Smooth muscle cell (in vitro differentiated cells): ENCODE results near the gene EVI5. TPM values are rescaled to one million over a fixed set of nuclear protein-coding genes. Genes with fewer than 3 reads are reported as not detected.
"Not testable (repeated sequence)": the region's sequence is repeated elsewhere in the genome, so short reads cannot be mapped to it uniquely, and the experiment has no call there.

Experiments used
- DNase-seq: peaks from one replicate; lab custom pipeline; 2025; ENCODE audit not compliant: unreplicated experiment; lab: John Stamatoyannopoulos, UW
- H2AFZ ChIP-seq: fragments of 200-600 bp; sonication (generic); 2 replicates; pipeline ENCODE4 v1.6.0; 2016; ENCODE audit warnings: antibody characterized with exemption, low read depth, mild to moderate bottlenecking
- H3F3A ChIP-seq: fragments of 200-600 bp; sonication (generic); 2 replicates; pipeline ENCODE4 v1.6.0; 2017; ENCODE audit warnings: antibody characterized with exemption, low read depth
- H3K27ac ChIP-seq: fragments of 200-600 bp; sonication (generic); 2 replicates; pipeline ENCODE4 v1.5.1; 2016; ENCODE audit warnings: low read depth, mild to moderate bottlenecking
- H3K27me3 ChIP-seq: fragments of 200-600 bp; sonication (generic); 2 replicates; pipeline ENCODE4 v1.6.1; 2016; ENCODE audit warnings: low read depth, mild to moderate bottlenecking
- H3K36me3 ChIP-seq: fragments of 200-600 bp; sonication (generic); 2 replicates; pipeline ENCODE4 v1.5.1; 2016; ENCODE audit warnings: low read depth
- H3K4me1 ChIP-seq: fragments of 200-600 bp; sonication (generic); 2 replicates; pipeline ENCODE4 v1.5.1; 2016; ENCODE audit warnings: low read depth
- H3K4me2 ChIP-seq: fragments of 200-600 bp; sonication (generic); 2 replicates; pipeline ENCODE4 v1.6.0; 2016; ENCODE audit warnings: mild to moderate bottlenecking
- H3K4me3 ChIP-seq: fragments of 200-600 bp; sonication (generic); 2 replicates; pipeline ENCODE4 v1.5.1; 2016; ENCODE audit warnings: mild to moderate bottlenecking
- H3K79me2 ChIP-seq: fragments of 200-600 bp; sonication (generic); 2 replicates; pipeline ENCODE4 v1.6.0; 2016; ENCODE audit warnings: low read depth, mild to moderate bottlenecking
- H3K9ac ChIP-seq: fragments of 200-600 bp; sonication (generic); 2 replicates; pipeline ENCODE4 v1.6.0; 2016; ENCODE audit warnings: low read depth
- H3K9me3 ChIP-seq: fragments of 200-600 bp; sonication (generic); replicated peaks from 2 replicates; pipeline ENCODE4 v1.5.1; 2016; ENCODE audit warnings: low read depth
- H4K20me1 ChIP-seq: fragments of 200-600 bp; sonication (generic); 2 replicates; pipeline ENCODE4 v1.6.0; 2016; ENCODE audit warnings: low read depth
- CTCF ChIP-seq: fragments of 200-600 bp; sonication (generic); IDR thresholded peaks from 2 replicates; pipeline ENCODE4 v1.5.1; 2017; ENCODE audit warnings: borderline replicate concordance, mild to moderate bottlenecking, antibody characterized with exemption; ENCODE audit not compliant: insufficient read depth, poor library complexity, severe bottlenecking
- WGBS: methylation state at CpG from one replicate; pipeline ENCODE4 v1.1.7; 2016; ENCODE audit warnings: low lambda C conversion rate; 5-methylcytosine and 5-hydroxymethylcytosine counted together
- polyA plus RNA-seq: library from polyadenylated mRNA; unstranded; fragments of >200 nt; fragmentation: Nextera tagmentation; extraction: Ambion mirVana; gene quantifications from 2 replicates; pipeline ENCODE4 v1.2.1, GENCODE V29; 2016
- total RNA-seq: library from RNA; depleted of rRNA; stranded (reverse); fragments of >200 nt; gene quantifications from 2 replicates; pipeline ENCODE4 v1.2.3, GENCODE V29; 2014

EVI5 gene
- total and polyA plus RNA-seq, 2 experiments from 2014 or later, result 35.4 to 47.6 TPM

GRCh38 chr1:92527670-92528069, 257.2 kb downstream of the EVI5 start:
- H4K20me1 ChIP-seq, result peaks cover 34% of the 10 kb centered on the region
- H3K9me3 ChIP-seq, result no peaks in the 10 kb centered on the region
- no peaks in the 10 kb centered on the region for H3K36me3 ChIP-seq
- WGBS, result 100% methylated on average over 2 of the region's 2 CpGs
- no peak for TF ChIP-seq CTCF
- no peak overlapping the region for H3K4me3 ChIP-seq
- H3K27ac ChIP-seq, result no peak overlapping the region
- H2AFZ ChIP-seq, result no peak overlapping the region
- no peaks in the 10 kb centered on the region for H3K79me2 ChIP-seq
- H3F3A ChIP-seq, result no peaks in the 10 kb centered on the region
- DNase-seq, result no peak
- no peak overlapping the region for H3K9ac ChIP-seq
- no peaks in the 10 kb centered on the region for H3K27me3 ChIP-seq
- no peaks in the 10 kb centered on the region for H3K4me1 ChIP-seq
- H3K4me2 ChIP-seq, result no peak overlapping the region

GRCh38 chr1:92524944-92525590, 259.8 kb downstream of the EVI5 start:
- 99% methylated on average over 9 of the region's 9 CpGs for WGBS

GRCh38 chr1:92519043-92519442, 265.9 kb downstream of the EVI5 start:
- no peak for TF ChIP-seq CTCF
- H3K4me2 ChIP-seq, result no peak overlapping the region
- H2AFZ ChIP-seq, result no peak overlapping the region
- no peak overlapping the region for H3K27ac ChIP-seq
- no peaks in the 10 kb centered on the region for H3K36me3 ChIP-seq
- no peaks in the 10 kb centered on the region for H4K20me1 ChIP-seq
- no peaks in the 10 kb centered on the region for H3K4me1 ChIP-seq
- no peak overlapping the region for H3K9ac ChIP-seq
- no peaks in the 10 kb centered on the region for H3K79me2 ChIP-seq
- H3F3A ChIP-seq, result no peaks in the 10 kb centered on the region
- no peak overlapping the region for H3K4me3 ChIP-seq
- no peaks in the 10 kb centered on the region for H3K9me3 ChIP-seq
- WGBS, result 92% methylated on average over 2 of the region's 2 CpGs
- DNase-seq, result no peak
- no peaks in the 10 kb centered on the region for H3K27me3 ChIP-seq

More at GRCh38 chr1:92524944-92525590, 259.8 kb downstream of the EVI5 start:
- H3K27ac ChIP-seq, H3K27me3 ChIP-seq, H2AFZ ChIP-seq, DNase-seq, H3K36me3 ChIP-seq, H3F3A ChIP-seq, H3K9me3 ChIP-seq, H3K9ac ChIP-seq, H3K4me3 ChIP-seq, H3K4me1 ChIP-seq, H3K4me2 ChIP-seq, H3K79me2 ChIP-seq: not testable (repeated sequence)
- H4K20me1 ChIP-seq, result peaks cover 11% of the 10 kb centered on the region

- H3K27me3 ChIP-seq, result no peaks in the 10 kb centered on the region
- no peaks in the 10 kb centered on the region for H3K79me2 ChIP-seq
- DNase-seq, result no peak
- TF ChIP-seq CTCF, result no peak
- H3F3A ChIP-seq, result no peaks in the 10 kb centered on the region
- no peak overlapping the region for H3K4me2 ChIP-seq
- no peaks in the 10 kb centered on the region for H3K9me3 ChIP-seq
- no peaks in the 10 kb centered on the region for H3K36me3 ChIP-seq
- 96% methylated on average over 1 of the region's 1 CpG for WGBS
- no peak overlapping the region for H2AFZ ChIP-seq
- no peak overlapping the region for H3K4me3 ChIP-seq
- no peaks in the 10 kb centered on the region for H3K4me1 ChIP-seq
- no peak overlapping the region for H3K9ac ChIP-seq
- H4K20me1 ChIP-seq, result no peaks in the 10 kb centered on the region
- H3K27ac ChIP-seq, result no peak overlapping the region
Measured at GRCh38 chr1:92516574-92516973, 268.3 kb downstream of the EVI5 start.
